ENCODE results near the gene TTLL9.

Gene TTLL9

GRCh38 chr20:31974296-31974695, 103.9 kb downstream of the TTLL9 start:
- Mint-ChIP-seq H3K27me3 (peaks cover 61% of the 10 kb centered on the region), H3K27ac (no peak overlapping the region), H3K4me3 (no peak overlapping the region), H3K9me3 (no peaks in the 10 kb centered on the region), H3K36me3 (no peaks in the 10 kb centered on the region), H3K4me1 (no peaks in the 10 kb centered on the region)
- no peak for ATAC-seq

- no peak for ATAC-seq
- peaks cover 61% of the 10 kb centered on the region for H3K27me3 Mint-ChIP-seq
- H3K27ac Mint-ChIP-seq = no peak overlapping the region
- no peaks in the 10 kb centered on the region for H3K9me3 Mint-ChIP-seq
- H3K36me3 Mint-ChIP-seq = no peaks in the 10 kb centered on the region
- H3K4me1 Mint-ChIP-seq = no peaks in the 10 kb centered on the region
- H3K4me3 Mint-ChIP-seq = no peak overlapping the region
Measured at GRCh38 chr20:31974951-31975487, 104.6 kb downstream of the TTLL9 start.

GRCh38 chr20:31975874-31976273, 105.4 kb downstream of the TTLL9 start:
- no peak overlapping the region for H3K27ac Mint-ChIP-seq
- H3K9me3 Mint-ChIP-seq = no peaks in the 10 kb centered on the region
- no peaks in the 10 kb centered on the region for H3K36me3 Mint-ChIP-seq
- H3K4me1 Mint-ChIP-seq = no peaks in the 10 kb centered on the region
- no peak for ATAC-seq
- H3K27me3 Mint-ChIP-seq = peaks cover 63% of the 10 kb centered on the region
- no peak overlapping the region for H3K4me3 Mint-ChIP-seq

- H3K4me1 Mint-ChIP-seq = no peaks in the 10 kb centered on the region
- H3K27ac Mint-ChIP-seq = no peak overlapping the region
- ATAC-seq = no peak
- H3K36me3 Mint-ChIP-seq = no peaks in the 10 kb centered on the region
- no peak overlapping the region for H3K4me3 Mint-ChIP-seq
- H3K9me3 Mint-ChIP-seq = no peaks in the 10 kb centered on the region
- peaks cover 68% of the 10 kb centered on the region for H3K27me3 Mint-ChIP-seq
Measured at GRCh38 chr20:31977080-31977479, 106.6 kb downstream of the TTLL9 start.

GRCh38 chr20:31979713-31980426, 109.4 kb downstream of the TTLL9 start:
- no peak for ATAC-seq
- peaks cover 57% of the 10 kb centered on the region for H3K27me3 Mint-ChIP-seq
- H3K27ac Mint-ChIP-seq = no peak overlapping the region
- H3K4me1 Mint-ChIP-seq = no peaks in the 10 kb centered on the region
- no peak overlapping the region for H3K4me3 Mint-ChIP-seq
- H3K9me3 Mint-ChIP-seq = no peaks in the 10 kb centered on the region
- H3K36me3 Mint-ChIP-seq = no peaks in the 10 kb centered on the region

- no peak for ATAC-seq
- no peaks in the 10 kb centered on the region for H3K9me3 Mint-ChIP-seq
- H3K4me3 Mint-ChIP-seq = no peak overlapping the region
- no peaks in the 10 kb centered on the region for H3K36me3 Mint-ChIP-seq
- H3K27me3 Mint-ChIP-seq = peaks cover 43% of the 10 kb centered on the region
- no peak overlapping the region for H3K27ac Mint-ChIP-seq
- no peaks in the 10 kb centered on the region for H3K4me1 Mint-ChIP-seq
Measured at GRCh38 chr20:31981784-31982183, 111.3 kb downstream of the TTLL9 start.

- no peak for ATAC-seq
- H3K27me3 Mint-ChIP-seq = peaks cover 28% of the 10 kb centered on the region
- no peaks in the 10 kb centered on the region for H3K4me1 Mint-ChIP-seq
Measured at GRCh38 chr20:31984981-31985471, 114.6 kb downstream of the TTLL9 start.

GRCh38 chr20:31987744-31988143, 117.3 kb downstream of the TTLL9 start:
- H3K36me3 Mint-ChIP-seq = no peaks in the 10 kb centered on the region
- H3K4me1 Mint-ChIP-seq = no peaks in the 10 kb centered on the region
- H3K4me3 Mint-ChIP-seq = no peak overlapping the region
- H3K27ac Mint-ChIP-seq = no peak overlapping the region
- no peak for ATAC-seq
- peaks cover 22% of the 10 kb centered on the region for H3K27me3 Mint-ChIP-seq
- H3K9me3 Mint-ChIP-seq = no peaks in the 10 kb centered on the region

More at GRCh38 chr20:31984981-31985471, 114.6 kb downstream of the TTLL9 start:
- Mint-ChIP-seq H3K36me3 (no peaks in the 10 kb centered on the region), H3K4me3 (no peak overlapping the region), H3K9me3 (no peaks in the 10 kb centered on the region), H3K27ac (no peak overlapping the region)

GRCh38 chr20:31988430-31989015, 118.1 kb downstream of the TTLL9 start:
- no peaks in the 10 kb centered on the region for H3K4me1 Mint-ChIP-seq
- no peaks in the 10 kb centered on the region for H3K9me3 Mint-ChIP-seq
- no peak overlapping the region for H3K27ac Mint-ChIP-seq
- no peaks in the 10 kb centered on the region for H3K36me3 Mint-ChIP-seq
- no peak overlapping the region for H3K4me3 Mint-ChIP-seq
- ATAC-seq = no peak
- H3K27me3 Mint-ChIP-seq = peaks cover 21% of the 10 kb centered on the region

GRCh38 chr20:31989030-31989645, 118.7 kb downstream of the TTLL9 start:
- Mint-ChIP-seq H3K9me3 (no peaks in the 10 kb centered on the region), H3K27ac (no peak overlapping the region), H3K4me1 (no peaks in the 10 kb centered on the region), H3K4me3 (no peak overlapping the region), H3K27me3 (peaks cover 26% of the 10 kb centered on the region), H3K36me3 (no peaks in the 10 kb centered on the region)
- no peak for ATAC-seq

- Mint-ChIP-seq H3K27ac (no peak overlapping the region), H3K4me1 (peaks cover 8% of the 10 kb centered on the region), H3K36me3 (no peaks in the 10 kb centered on the region), H3K27me3 (peaks cover 36% of the 10 kb centered on the region), H3K4me3 (no peak overlapping the region), H3K9me3 (no peaks in the 10 kb centered on the region)
- ATAC-seq = no peak
Measured at GRCh38 chr20:31990641-31991338, 120.4 kb downstream of the TTLL9 start.

GRCh38 chr20:31991339-31991705, 120.9 kb downstream of the TTLL9 start:
- no peaks in the 10 kb centered on the region for H3K36me3 Mint-ChIP-seq
- ATAC-seq = no peak
- H3K27me3 Mint-ChIP-seq = peaks cover 41% of the 10 kb centered on the region
- H3K27ac Mint-ChIP-seq = no peak overlapping the region
- no peaks in the 10 kb centered on the region for H3K9me3 Mint-ChIP-seq
- peaks cover 13% of the 10 kb centered on the region for H3K4me1 Mint-ChIP-seq
- no peak overlapping the region for H3K4me3 Mint-ChIP-seq

GRCh38 chr20:31992086-31992485, 121.7 kb downstream of the TTLL9 start:
- H3K4me1 Mint-ChIP-seq = peaks cover 17% of the 10 kb centered on the region
- peaks cover 49% of the 10 kb centered on the region for H3K27me3 Mint-ChIP-seq
- no peaks in the 10 kb centered on the region for H3K9me3 Mint-ChIP-seq
- H3K36me3 Mint-ChIP-seq = no peaks in the 10 kb centered on the region
- no peak overlapping the region for H3K27ac Mint-ChIP-seq
- no peak for ATAC-seq
- no peak overlapping the region for H3K4me3 Mint-ChIP-seq
